NOMO-1 (cell line): Measurements from ENCODE around the gene ANKFN1.

Experiments used
- DNase-seq, 2 experiments: peaks; one replicate each; lab custom pipeline; 2025; ENCODE audit not compliant: unreplicated experiment in 2 of 2; lab: John Stamatoyannopoulos, UW

ANKFN1 gene

DNA sequence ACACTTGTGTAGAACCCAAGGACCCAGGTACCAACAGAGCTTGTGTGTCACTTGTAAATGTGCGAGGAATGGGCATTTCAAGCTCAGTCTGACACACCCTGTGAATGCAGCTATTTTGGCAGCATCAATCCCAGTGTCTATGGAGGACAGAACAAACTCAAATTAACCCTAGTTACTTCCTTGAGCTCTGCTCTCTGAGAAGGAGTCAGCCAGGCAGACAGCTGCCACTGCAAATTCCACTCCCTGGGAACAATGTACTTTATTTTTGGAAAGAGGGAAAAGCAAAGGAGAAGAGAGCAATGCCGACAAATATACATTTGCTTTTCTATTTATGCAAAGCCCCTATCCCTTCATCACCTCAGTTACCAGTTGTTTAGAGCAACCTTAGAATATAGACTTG, 391.8 kb downstream of the ANKFN1 start:
- no peak for DNase-seq

DNA sequence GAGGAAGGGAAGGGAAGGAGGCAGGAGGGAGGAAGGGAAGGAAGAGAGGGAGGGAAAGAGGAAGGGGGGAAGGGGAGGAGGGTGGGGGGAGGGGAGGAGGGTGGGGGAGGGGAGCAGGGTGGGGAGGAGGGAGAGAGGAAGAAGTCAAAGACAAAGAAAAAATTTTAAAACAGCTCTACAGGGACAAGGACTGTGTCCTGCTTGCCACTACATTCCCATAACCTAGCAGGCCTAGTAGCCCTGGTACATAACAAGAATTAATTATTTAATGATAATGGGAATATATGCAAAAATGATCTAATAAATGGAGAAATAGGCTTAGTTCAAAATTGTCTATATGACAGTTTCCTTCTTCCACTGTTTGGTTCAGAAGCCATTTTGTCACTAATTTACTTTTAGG, 392.7 kb downstream of the ANKFN1 start:
- DNase-seq: no peak

GRCh38 chr17:56548661-56549060, 395.4 kb downstream of the ANKFN1 start:
- no peak for DNase-seq

DNA sequence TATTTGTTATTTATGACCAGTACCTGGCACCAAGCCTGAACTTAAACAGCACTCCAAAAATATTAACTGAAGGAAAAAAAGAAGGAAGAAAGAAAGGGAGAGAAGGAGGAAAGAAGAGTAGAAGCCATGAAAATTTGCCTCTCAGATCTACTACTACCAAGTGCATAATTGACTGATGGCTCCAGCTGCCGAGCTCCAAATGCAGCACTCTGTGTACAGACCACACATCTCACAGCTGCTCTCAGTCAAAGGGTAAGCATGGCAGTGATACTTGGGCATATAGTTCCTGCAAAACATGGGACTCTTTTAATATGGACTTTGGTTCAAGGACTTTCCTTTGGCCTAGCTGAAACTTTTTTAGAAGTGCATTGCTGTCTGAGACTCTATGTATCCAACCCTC, 396.2 kb downstream of the ANKFN1 start:
- no peak for DNase-seq

GRCh38 chr17:56557682-56558081, 404.4 kb downstream of the ANKFN1 start:
- DNase-seq: no peak

- no peak for DNase-seq
These were observed 404.8 kb downstream of the ANKFN1 start for GRCh38 chr17:56558088-56558487.
